Psoas muscle (tissue), 8 donors: ENCODE measurements around the gene TBXAS1. TPM values are rescaled to one million over a fixed set of nuclear protein-coding genes. Genes with fewer than 3 reads are reported as not detected.

Experiments
- ATAC-seq, 4 donors: fragments of 200-7000 bp; cut with Tn5 transposase; one replicate each; pipeline ENCODE4 v1.9.1; 2020; ENCODE audit warnings: moderate library complexity in 3 of 4, mild to moderate bottlenecking in 2 of 4
- DNase-seq, 2 donors: peaks; one replicate each; pipeline ENCODE4 v3.0.0-alpha.2; 2020
- H3K27ac ChIP-seq: fragments of 200-600 bp; one replicate; pipeline ENCODE4 v1.8.0; 2022
- H3K27me3 ChIP-seq, 3 donors: fragments of 200-600 bp in 1 of 3; one replicate each; pipeline versions ENCODE4 v1.6.1 to v1.8.0; 2013 to 2022; ENCODE audit warnings: low read length in 2 of 3, mild to moderate bottlenecking in 2 of 3, moderate library complexity in 1 of 3; ENCODE audit not compliant: insufficient read depth in 3 of 3
- H3K36me3 ChIP-seq, 2 donors: fragments of 200-600 bp in 1 of 2; one replicate each; pipeline versions ENCODE4 v1.6.1 to v1.8.0; 2013 to 2022; ENCODE audit warnings: low read depth in 1 of 2, mild to moderate bottlenecking in 1 of 2, moderate library complexity in 1 of 2; ENCODE audit not compliant: insufficient read depth in 1 of 2
- H3K4me1 ChIP-seq: fragments of 200-600 bp; one replicate; pipeline ENCODE4 v1.8.0; 2022
- H3K4me3 ChIP-seq: fragments of 200-600 bp; one replicate; pipeline ENCODE4 v1.8.0; 2022; ENCODE audit warnings: mild to moderate bottlenecking
- H3K9me3 ChIP-seq: fragments of 200-600 bp; one replicate; pipeline ENCODE4 v1.8.0; 2022
- WGBS, 3 donors: extraction: QIAGEN DNeasy Blood & Tissue Kit; methylation state at CpG; one replicate each; pipeline versions ENCODE4 v1.1.6 to v1.1.7; 2013; 5-methylcytosine and 5-hydroxymethylcytosine counted together
- intact Hi-C, 2 donors: fragments of 100-400 bp; cut with DNase I; formaldehyde crosslinking; loops; one replicate each; pipeline versions ENCODE4 v1.11.0 to v1.14.2; 2022
- polyA plus RNA-seq, 3 donors: library from polyadenylated mRNA; stranded (reverse); fragments of 200-250 nt; gene quantifications; one replicate each; pipeline ENCODE4 v1.2.3, GENCODE V29; 2013
- total RNA-seq, 4 donors: library from RNA; stranded (reverse); fragmentation: NEBNext Ultra II Directional in 2 of 4; extraction: Animal tissue kit (Norgen Biotek cat#: 25700) in 2 of 4; gene quantifications; one replicate each; pipeline versions ENCODE4 v1.2.1 to v1.2.4, GENCODE V29; 2021 to 2023
- TF ChIP-seq, protein P1 (sequence below): fragments of 200-600 bp; IDR thresholded peaks from one replicate; pipeline ENCODE4 v1.8.0; 2022; ENCODE audit warnings: antibody characterized with exemption
- donor health status: healthy with polysubstance abuse.
- donor health status: DM: no; HTN: no; CAD: no; lungs with moderate emphysema.
- donor health status: Bipolar disorder and iron deficiency.
- donor health status: healthy.
- donor health status: DM: yes; HTN: yes; CAD: no.
- donor health status: DM: no; HTN: no; CAD: no.
- donor health status: DM: no; HTN: no; CAD: no.
- donor health status: DM: yes; HTN: yes; CAD: no.

TBXAS1 gene
- total and polyA plus RNA-seq, 7 donors = 0.90 to 2.9 (median 2.0) TPM

DNA sequence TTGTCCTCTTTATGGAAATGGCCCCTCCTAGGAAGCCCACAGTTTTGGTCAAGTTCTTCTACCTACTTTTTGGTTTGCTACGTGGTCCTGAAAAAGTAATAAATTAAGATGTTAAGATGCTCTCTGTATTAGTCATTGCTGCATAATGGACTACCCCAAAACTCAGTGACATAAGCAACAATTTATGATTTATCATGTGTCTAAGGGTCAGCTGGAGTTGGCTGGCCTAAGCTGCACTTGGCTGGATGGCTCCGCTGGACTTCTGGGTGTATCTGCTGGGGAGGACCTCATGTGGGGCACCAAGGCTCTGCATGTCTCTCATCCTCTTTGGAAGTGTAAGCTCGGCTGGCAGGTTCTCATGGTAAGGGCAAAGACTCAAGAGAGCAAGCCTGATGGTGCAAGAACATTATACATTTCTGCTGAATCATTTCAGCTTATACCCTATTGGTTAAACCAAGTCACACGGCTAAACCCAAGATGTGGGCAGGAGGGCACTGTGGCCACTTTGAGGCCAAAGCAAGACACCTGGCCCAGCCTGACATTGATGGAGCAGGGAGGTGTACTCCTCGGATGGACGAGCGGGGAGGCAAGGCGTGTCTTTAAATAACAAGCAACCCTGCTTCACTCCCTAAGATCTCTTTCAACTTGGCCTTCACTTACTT lies 47.7 kb downstream of the TBXAS1 start:
- ATAC-seq (no peak), DNase-seq (no peak)
- Histone ChIP-seq H3K4me3 (no peak overlapping the region), H3K27me3 (no peaks in the 10 kb centered on the region), H3K4me1 (no peaks in the 10 kb centered on the region), H3K27ac (no peak overlapping the region), H3K36me3 (no peaks in the 10 kb centered on the region), H3K9me3 (no peaks in the 10 kb centered on the region)
- intact Hi-C loops = no loop called here
- WGBS, 3 donors = 91 to 94% (median 92%) methylated on average over 8 of the region's 8 CpGs
- TF ChIP-seq, protein P1, sequence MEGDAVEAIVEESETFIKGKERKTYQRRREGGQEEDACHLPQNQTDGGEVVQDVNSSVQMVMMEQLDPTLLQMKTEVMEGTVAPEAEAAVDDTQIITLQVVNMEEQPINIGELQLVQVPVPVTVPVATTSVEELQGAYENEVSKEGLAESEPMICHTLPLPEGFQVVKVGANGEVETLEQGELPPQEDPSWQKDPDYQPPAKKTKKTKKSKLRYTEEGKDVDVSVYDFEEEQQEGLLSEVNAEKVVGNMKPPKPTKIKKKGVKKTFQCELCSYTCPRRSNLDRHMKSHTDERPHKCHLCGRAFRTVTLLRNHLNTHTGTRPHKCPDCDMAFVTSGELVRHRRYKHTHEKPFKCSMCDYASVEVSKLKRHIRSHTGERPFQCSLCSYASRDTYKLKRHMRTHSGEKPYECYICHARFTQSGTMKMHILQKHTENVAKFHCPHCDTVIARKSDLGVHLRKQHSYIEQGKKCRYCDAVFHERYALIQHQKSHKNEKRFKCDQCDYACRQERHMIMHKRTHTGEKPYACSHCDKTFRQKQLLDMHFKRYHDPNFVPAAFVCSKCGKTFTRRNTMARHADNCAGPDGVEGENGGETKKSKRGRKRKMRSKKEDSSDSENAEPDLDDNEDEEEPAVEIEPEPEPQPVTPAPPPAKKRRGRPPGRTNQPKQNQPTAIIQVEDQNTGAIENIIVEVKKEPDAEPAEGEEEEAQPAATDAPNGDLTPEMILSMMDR = no peak

DNA sequence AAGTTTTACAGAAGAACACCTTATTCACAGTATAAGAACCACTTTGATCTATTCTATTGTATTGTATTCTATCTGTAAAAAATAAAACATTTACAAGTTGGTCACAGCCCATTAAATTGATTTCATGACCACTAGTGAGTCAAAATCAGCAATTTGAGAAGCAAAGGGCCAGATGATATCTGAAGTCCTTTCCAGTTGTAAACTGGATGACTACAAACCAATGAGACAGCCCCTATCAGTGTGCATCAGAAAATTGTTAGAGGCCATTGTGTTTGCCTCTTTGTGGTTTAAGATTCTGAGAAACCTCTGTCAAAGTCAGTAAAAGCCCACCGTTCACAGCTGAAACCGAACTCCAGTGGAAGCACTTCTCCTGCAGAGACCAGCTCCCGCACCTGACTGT lies 54.8 kb downstream of the TBXAS1 start:
- WGBS, 3 donors = 81 to 90% (median 85%) methylated on average over 3 of the region's 3 CpGs
- intact Hi-C loops = loop anchor here in 1 of 2 donors (5.0 kb wide), 1 partner anchor 43 kb away; no protein-coding TSS in a partner anchor
- TF ChIP-seq, protein P1 = no peak

DNA sequence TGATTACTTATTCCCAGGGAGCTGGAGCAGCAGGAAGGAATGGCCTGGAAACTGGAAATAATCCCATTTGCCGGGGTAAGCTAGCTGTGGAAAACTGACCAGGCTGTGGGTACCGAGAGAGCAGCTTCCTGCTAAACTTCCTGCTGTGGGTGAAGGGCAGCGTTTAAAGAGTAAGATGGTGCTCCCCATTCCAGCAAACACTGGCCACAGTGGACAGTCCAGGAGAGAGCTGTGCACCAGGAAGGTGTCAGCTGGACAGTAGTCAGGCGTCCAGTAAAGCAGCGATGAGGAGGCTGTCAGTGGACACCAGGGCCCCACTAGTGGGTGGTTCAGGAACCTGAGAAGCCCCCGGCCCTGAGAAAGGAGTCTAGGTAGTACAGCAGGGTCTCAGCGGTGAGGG lies 55.4 kb downstream of the TBXAS1 start:
- TF ChIP-seq, protein P1 = no peak
- DNase-seq (no peak), ATAC-seq (no peak)
- WGBS, 3 donors = 69 to 75% (median 72%) methylated on average over 7 of the region's 7 CpGs
- intact Hi-C loops = loop anchor here in 1 of 2 donors (5.0 kb wide), 1 partner anchor 43 kb away; no protein-coding TSS in a partner anchor
- no peak overlapping the region for H3K4me3 ChIP-seq
- no peaks in the 10 kb centered on the region for H3K27me3 ChIP-seq
- H3K36me3 ChIP-seq = no peaks in the 10 kb centered on the region
- no peaks in the 10 kb centered on the region for H3K4me1 ChIP-seq
- no peaks in the 10 kb centered on the region for H3K9me3 ChIP-seq
- H3K27ac ChIP-seq = no peak overlapping the region

More for the DNA sequence above, 54.8 kb downstream of the TBXAS1 start:
- no peak for ATAC-seq
- H3K27me3 ChIP-seq = no peaks in the 10 kb centered on the region
- DNase-seq = no peak
- H3K9me3 ChIP-seq = no peaks in the 10 kb centered on the region
- H3K4me3 ChIP-seq = no peak overlapping the region
- no peaks in the 10 kb centered on the region for H3K36me3 ChIP-seq
- H3K27ac ChIP-seq = no peak overlapping the region
- H3K4me1 ChIP-seq = no peaks in the 10 kb centered on the region

DNA sequence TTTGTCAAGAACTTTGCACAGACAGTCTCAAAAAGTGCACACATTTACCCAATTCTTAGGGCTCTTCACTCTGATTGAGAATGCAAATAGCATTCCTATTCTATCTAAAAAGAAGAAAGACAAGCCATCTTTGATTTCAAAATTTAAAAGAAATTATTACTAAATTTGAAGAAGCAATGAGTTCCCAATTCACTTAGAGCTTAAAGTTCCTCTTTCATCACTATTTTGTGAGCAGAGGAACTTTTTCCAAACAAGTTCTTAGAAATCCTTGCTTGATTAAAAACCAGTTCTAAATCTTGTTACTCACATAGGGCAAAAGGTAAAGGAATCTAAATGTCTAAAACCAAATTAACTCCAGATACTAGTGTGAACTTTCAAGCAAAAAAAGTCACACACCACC lies 56.4 kb downstream of the TBXAS1 start:
- Histone ChIP-seq H3K27me3 (no peaks in the 10 kb centered on the region), H3K4me3 (no peak overlapping the region), H3K9me3 (no peaks in the 10 kb centered on the region), H3K36me3 (no peaks in the 10 kb centered on the region), H3K4me1 (no peaks in the 10 kb centered on the region), H3K27ac (no peak overlapping the region)
- intact Hi-C loops = no loop called here
- DNase-seq (no peak), ATAC-seq (no peak)
- TF ChIP-seq, protein P1 = no peak

DNA sequence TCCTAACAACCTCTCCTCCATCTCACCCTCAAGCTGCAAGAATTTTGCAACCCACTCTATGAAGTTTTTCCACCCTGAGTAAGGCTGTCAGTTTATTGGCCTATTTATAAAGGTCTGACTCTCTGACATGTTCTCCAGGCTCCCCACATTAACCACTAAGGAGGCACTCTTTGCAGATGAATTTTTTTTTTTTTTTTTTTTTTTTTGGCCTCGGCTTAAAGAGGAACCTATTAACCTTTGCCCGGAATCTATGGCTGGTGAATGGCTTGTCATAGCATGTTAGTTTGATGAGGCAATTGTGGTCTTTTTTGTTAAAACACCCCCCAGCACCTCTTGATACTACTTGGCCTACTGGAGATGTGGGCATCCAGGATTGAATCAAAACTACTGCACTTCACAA lies 57.1 kb downstream of the TBXAS1 start:
- WGBS, 3 donors = 54 to 56% (median 54%) methylated on average over 2 of the region's 2 CpGs
- no peaks in the 10 kb centered on the region for H3K27me3 ChIP-seq
- no peaks in the 10 kb centered on the region for H3K9me3 ChIP-seq

More for the DNA sequence above, 57.1 kb downstream of the TBXAS1 start:
- no peak overlapping the region for H3K27ac ChIP-seq
- no peak for ATAC-seq
- no peaks in the 10 kb centered on the region for H3K36me3 ChIP-seq
- TF ChIP-seq, protein P1 = no peak
- DNase-seq = no peak
- no peak overlapping the region for H3K4me3 ChIP-seq
- no peaks in the 10 kb centered on the region for H3K4me1 ChIP-seq
- intact Hi-C loops = no loop called here
